T-helper 1 cell (primary cell): ENCODE data around the gene DMBT1.

ENCODE experiments used
- DNase-seq, 5 donors: peaks; one replicate each; pipeline ENCODE4 v3.0.0-alpha.2; 2012 to 2020

Gene DMBT1

GRCh38 chr10:122674781-122675180, 114.2 kb downstream of the DMBT1 start:
- no peak for DNase-seq

- DNase-seq: no peak
Observed at GRCh38 chr10:122675278-122675677, 114.7 kb downstream of the DMBT1 start.

GRCh38 chr10:122678266-122678665, 117.7 kb downstream of the DMBT1 start:
- DNase-seq: no peak

- DNase-seq: no peak
Observed at GRCh38 chr10:122682522-122682921, 122.0 kb downstream of the DMBT1 start.

- DNase-seq: no peak
Observed at GRCh38 chr10:122688293-122688989, 127.9 kb downstream of the DMBT1 start.

- no peak for DNase-seq
Observed at GRCh38 chr10:122689146-122689820, 128.7 kb downstream of the DMBT1 start.

- DNase-seq: no peak
Observed at GRCh38 chr10:122692744-122693143, 132.2 kb downstream of the DMBT1 start.
